MM.1S (cell line): ENCODE measurements around the gene CCDC85B.

Source experiments
- CTCF ChIP-seq: fragments of 300-600 bp; sonication (generic); IDR thresholded peaks from 2 replicates; pipeline ENCODE4 v1.5.1; 2016; ENCODE audit warnings: antibody characterized with exemption, low read length, mixed read lengths
- EZH2phosphoT487 ChIP-seq: fragments of 300-600 bp; sonication (generic); IDR thresholded peaks from 2 replicates; pipeline ENCODE4 v1.6.1; 2018; ENCODE audit warnings: antibody characterized with exemption, low read length

GRCh38 chr11:65847746-65848145 is 42.7 kb upstream of the CCDC85B start:
- no peak for TF ChIP-seq CTCF
- TF ChIP-seq EZH2phosphoT487, result no peak
